ENCODE data around the gene CRYAB. TPM values are rescaled to one million over a fixed set of nuclear protein-coding genes. Genes with fewer than 3 reads are reported as not detected.

The CRYAB gene
- total and polyA plus RNA-seq, 4 experiments from 2014 or later = not detected

- Histone ChIP-seq H3K36me3 (ENCODE audit: insufficient read depth, low read length) (no peaks in the 10 kb centered on the region), H3K9me3 (ENCODE audit: control insufficient read depth in 1 of 2, low read length in 2 of 2) (no peaks in the 10 kb centered on the region), H3K27ac (ENCODE audit: low read depth, low read length) (no peak overlapping the region), H3K27me3 (ENCODE audit: insufficient read depth, low read length) (peaks cover 5% of the 10 kb centered on the region), H3K4me3 (ENCODE audit: low read length in 2 of 2) (no peak overlapping the region), H3K4me1 (ENCODE audit: insufficient read depth, low read length) (no peaks in the 10 kb centered on the region)
- Mint-ChIP-seq H3K4me1 (no peaks in the 10 kb centered on the region), H3K9me3 (no peaks in the 10 kb centered on the region), H3K27me3 (peaks cover 27 to 38% of the 10 kb centered on the region in 2 donors), H3K27ac (no peak overlapping the region), H3K4me3 (no peak overlapping the region), H3K36me3 (no peaks in the 10 kb centered on the region)
- ChIA-PET CTCF (ENCODE audit: partially characterized antibody) (interaction anchor here (1.0 kb wide), 1 partner anchor 9 kb away, joined by 5 read pairs; no protein-coding TSS in a partner anchor), POLR2A (ENCODE audit: partially characterized antibody) (interaction anchor here (1.7 kb wide), 1 partner anchor 9 kb away, joined by 5 read pairs; no protein-coding TSS in a partner anchor)
- intact Hi-C loops (cut with micrococcal nuclease) = no loop called here
- DNase-seq = no peak
These were observed 6.2 kb upstream of the CRYAB start for GRCh38 chr11:111917788-111918187.

DNA sequence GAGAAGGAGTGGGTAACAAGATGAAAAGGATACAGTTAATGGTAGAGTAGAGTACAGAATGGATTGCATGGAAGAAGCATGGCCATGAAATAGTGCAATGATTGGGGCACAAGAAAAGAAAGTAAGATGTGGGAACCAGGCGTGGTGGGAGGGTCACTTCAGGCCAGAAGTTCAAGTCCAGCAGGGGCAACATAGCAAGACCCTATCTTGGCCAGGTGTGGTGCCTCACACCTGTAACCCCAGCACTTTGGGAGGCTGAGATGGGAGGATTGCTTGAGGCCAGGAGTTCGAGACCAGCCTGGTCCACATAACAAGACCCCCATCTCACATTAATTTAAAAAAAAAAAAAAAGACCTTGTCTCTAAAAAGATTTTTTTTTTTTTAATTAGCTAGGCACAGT, 5.7 kb upstream of the CRYAB start:
- Histone ChIP-seq H3K9me3 (ENCODE audit: control insufficient read depth in 1 of 2, low read length in 2 of 2) (no peaks in the 10 kb centered on the region), H3K36me3 (ENCODE audit: insufficient read depth, low read length) (no peaks in the 10 kb centered on the region), H3K4me3 (ENCODE audit: low read length in 2 of 2) (no peak overlapping the region), H3K27me3 (ENCODE audit: insufficient read depth, low read length) (peaks cover 5% of the 10 kb centered on the region), H3K4me1 (ENCODE audit: insufficient read depth, low read length) (no peaks in the 10 kb centered on the region), H3K27ac (ENCODE audit: low read depth, low read length) (no peak overlapping the region)
- Mint-ChIP-seq H3K9me3 (no peaks in the 10 kb centered on the region), H3K27ac (peak overlapping the region in 1 of 7 donors; percentile 3), H3K36me3 (no peaks in the 10 kb centered on the region), H3K27me3 (peaks cover 28 to 39% of the 10 kb centered on the region in 2 donors), H3K4me1 (no peaks in the 10 kb centered on the region), H3K4me3 (no peak overlapping the region)
- DNase-seq = no peak
- intact Hi-C loops (cut with micrococcal nuclease) = no loop called here
- POLR2A ChIA-PET (ENCODE audit: partially characterized antibody) = interaction anchor here (1.7 kb wide), 1 partner anchor 9 kb away, joined by 5 read pairs; no protein-coding TSS in a partner anchor
- CTCF ChIA-PET (ENCODE audit: partially characterized antibody) = interaction anchor here (1.0 kb wide), 1 partner anchor 9 kb away, joined by 5 read pairs; no protein-coding TSS in a partner anchor

- POLR2A ChIA-PET (ENCODE audit: partially characterized antibody) = no interaction called here
- CTCF ChIA-PET (ENCODE audit: partially characterized antibody) = no interaction called here
- H3K27ac Mint-ChIP-seq = no peak overlapping the region
These were observed 5.2 kb upstream of the CRYAB start for GRCh38 chr11:111916768-111917167.

DNA sequence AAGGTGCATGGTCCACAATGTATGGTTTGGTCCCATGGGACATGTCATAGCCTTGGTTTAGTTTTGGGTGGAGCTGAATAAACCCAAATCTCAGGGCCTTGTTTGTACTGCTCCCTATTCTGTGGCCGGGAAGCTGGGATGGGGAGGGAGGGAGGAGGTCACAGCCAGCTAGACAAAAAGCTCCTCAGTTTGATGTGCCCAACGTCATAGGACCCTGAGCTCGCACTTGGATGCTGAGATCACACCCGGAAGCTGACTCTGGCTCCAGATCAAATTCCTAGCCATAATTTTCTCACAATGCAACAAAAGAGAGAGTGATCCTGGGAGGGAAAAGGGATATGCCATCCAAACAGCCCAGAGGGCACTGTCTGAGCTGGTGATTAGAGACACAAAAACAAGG, 2.4 kb upstream of the CRYAB start:
- H3K27ac Mint-ChIP-seq = no peak overlapping the region
- no peaks in the 10 kb centered on the region for H3K9me3 Mint-ChIP-seq
- intact Hi-C loops (cut with micrococcal nuclease) = no loop called here
- no peaks in the 10 kb centered on the region for H3K4me1 ChIP-seq (ENCODE audit: insufficient read depth, low read length)
- no peaks in the 10 kb centered on the region for H3K36me3 ChIP-seq (ENCODE audit: insufficient read depth, low read length)
- H3K4me3 ChIP-seq (ENCODE audit: low read length in 2 of 2) = no peak overlapping the region
- H3K9me3 ChIP-seq (ENCODE audit: control insufficient read depth in 1 of 2, low read length in 2 of 2) = no peaks in the 10 kb centered on the region
- peaks cover 35 to 52% of the 10 kb centered on the region in 2 donors for H3K27me3 Mint-ChIP-seq
- no peaks in the 10 kb centered on the region for H3K36me3 Mint-ChIP-seq
- H3K27me3 ChIP-seq (ENCODE audit: insufficient read depth, low read length) = peaks cover 5% of the 10 kb centered on the region
- ChIA-PET CTCF (ENCODE audit: partially characterized antibody) (no interaction called here), POLR2A (ENCODE audit: partially characterized antibody) (no interaction called here)
- no peak overlapping the region for H3K4me3 Mint-ChIP-seq
- DNase-seq = no peak
- H3K4me1 Mint-ChIP-seq = peaks cover 0 to 4% (median 0%) of the 10 kb centered on the region in 4 donors
- H3K27ac ChIP-seq (ENCODE audit: low read depth, low read length) = no peak overlapping the region

More at GRCh38 chr11:111916768-111917167, 5.2 kb upstream of the CRYAB start:
- Mint-ChIP-seq H3K36me3 (no peaks in the 10 kb centered on the region), H3K9me3 (no peaks in the 10 kb centered on the region), H3K4me1 (peaks cover 0 to 4% (median 0%) of the 10 kb centered on the region in 4 donors), H3K27me3 (peaks cover 32 to 43% of the 10 kb centered on the region in 2 donors), H3K4me3 (no peak overlapping the region)
- intact Hi-C loops (cut with micrococcal nuclease) = no loop called here
- Histone ChIP-seq H3K27me3 (ENCODE audit: insufficient read depth, low read length) (peaks cover 5% of the 10 kb centered on the region), H3K4me3 (ENCODE audit: low read length in 2 of 2) (no peak overlapping the region), H3K4me1 (ENCODE audit: insufficient read depth, low read length) (no peaks in the 10 kb centered on the region), H3K9me3 (ENCODE audit: control insufficient read depth in 1 of 2, low read length in 2 of 2) (no peaks in the 10 kb centered on the region), H3K27ac (ENCODE audit: low read depth, low read length) (no peak overlapping the region), H3K36me3 (ENCODE audit: insufficient read depth, low read length) (no peaks in the 10 kb centered on the region)
- no peak for DNase-seq

DNA sequence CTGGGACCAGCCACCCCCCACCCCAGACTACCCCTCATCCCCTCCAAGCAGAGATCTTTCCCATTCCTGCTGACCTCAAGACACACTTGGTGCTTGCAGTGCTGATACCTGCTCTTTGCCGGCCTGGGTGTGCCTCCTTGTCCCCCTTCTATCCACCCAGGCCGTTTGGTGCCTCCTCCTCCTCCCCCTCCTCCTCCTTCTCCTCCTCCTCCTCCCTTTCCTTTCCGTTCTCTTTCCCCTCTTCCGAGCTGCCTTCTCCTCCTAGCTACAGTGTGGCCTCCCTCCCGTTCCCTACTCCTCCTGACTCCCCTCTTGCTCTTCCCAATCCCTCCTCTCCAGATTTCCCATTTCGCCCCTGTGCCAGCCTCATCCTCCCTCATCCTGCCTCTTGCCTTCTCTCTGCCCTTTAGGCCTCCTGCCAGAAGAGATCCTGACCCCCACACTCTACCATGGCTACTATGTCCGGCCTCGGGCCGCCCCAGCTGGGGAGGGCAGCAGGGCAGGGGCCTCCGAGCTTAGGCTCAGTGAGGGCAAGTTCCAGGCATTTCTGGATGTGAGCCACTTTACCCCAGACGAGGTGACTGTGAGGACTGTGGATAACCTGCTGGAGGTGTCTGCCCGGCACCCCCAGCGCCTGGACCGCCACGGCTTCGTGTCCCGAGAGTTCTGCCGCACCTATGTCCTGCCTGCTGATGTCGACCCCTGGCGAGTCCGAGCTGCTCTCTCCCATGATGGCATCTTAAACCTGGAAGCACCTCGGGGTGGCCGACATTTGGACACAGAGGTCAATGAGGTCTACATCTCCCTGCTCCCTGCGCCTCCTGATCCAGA, 1.7 kb upstream of the CRYAB start:
- H3K9me3 Mint-ChIP-seq = no peaks in the 10 kb centered on the region
- Histone ChIP-seq H3K36me3 (ENCODE audit: insufficient read depth, low read length) (no peaks in the 10 kb centered on the region), H3K27ac (ENCODE audit: low read depth, low read length) (no peak overlapping the region), H3K4me3 (ENCODE audit: low read length in 2 of 2) (no peak overlapping the region), H3K9me3 (ENCODE audit: control insufficient read depth in 1 of 2, low read length in 2 of 2) (no peaks in the 10 kb centered on the region), H3K4me1 (ENCODE audit: insufficient read depth, low read length) (no peaks in the 10 kb centered on the region), H3K27me3 (ENCODE audit: insufficient read depth, low read length) (peaks cover 5% of the 10 kb centered on the region)
- CTCF ChIA-PET (ENCODE audit: partially characterized antibody) = no interaction called here
- H3K4me3 Mint-ChIP-seq = no peak overlapping the region
- H3K36me3 Mint-ChIP-seq = no peaks in the 10 kb centered on the region
- H3K27me3 Mint-ChIP-seq = peaks cover 35 to 51% of the 10 kb centered on the region in 2 donors
- H3K4me1 Mint-ChIP-seq = peaks cover 0 to 4% (median 0%) of the 10 kb centered on the region in 4 donors
- H3K27ac Mint-ChIP-seq = no peak overlapping the region
- POLR2A ChIA-PET (ENCODE audit: partially characterized antibody) = no interaction called here
- DNase-seq = no peak
- intact Hi-C loops (cut with micrococcal nuclease) = no loop called here

DNA sequence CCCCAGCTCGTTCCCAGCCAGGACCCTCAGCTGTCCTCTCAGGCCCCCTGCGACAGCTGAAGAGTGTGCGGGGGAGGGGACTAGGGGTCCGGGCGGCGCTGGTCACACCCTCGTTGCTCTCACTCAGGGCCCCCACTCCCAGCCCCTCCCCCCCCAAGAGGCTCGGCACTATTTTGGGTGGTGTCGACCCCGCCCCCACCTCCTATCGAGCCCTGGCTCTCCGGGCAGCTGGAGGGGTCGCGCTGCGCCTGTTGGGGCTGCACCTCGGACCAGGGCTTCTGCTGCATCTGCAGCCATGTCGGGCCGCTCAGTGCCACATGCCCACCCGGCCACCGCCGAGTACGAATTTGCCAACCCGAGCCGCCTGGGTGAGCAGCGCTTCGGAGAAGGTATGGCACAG, 965 bp upstream of the CRYAB start, which contains the start of gene HSPB2:
Gene HSPB2, plus strand, starts transcription at position 200 of the 400 bp plus-strand sequence. Its CDS starts 96 bp downstream, at position 296.
- H3K4me1 ChIP-seq (ENCODE audit: insufficient read depth, low read length) = no peaks in the 10 kb centered on the region
- Mint-ChIP-seq H3K4me1 (peaks cover 0 to 4% (median 0%) of the 10 kb centered on the region in 4 donors), H3K27me3 (peaks cover 35 to 47% of the 10 kb centered on the region in 2 donors), H3K9me3 (no peaks in the 10 kb centered on the region), H3K4me3 (no peak within 1 kb of the TSS), H3K27ac (peak within 1 kb of the TSS in 1 of 7 donors; percentile 31), H3K36me3 (no peaks in the 10 kb centered on the region)
- intact Hi-C loops (cut with micrococcal nuclease) = no loop called here
- CTCF ChIA-PET (ENCODE audit: partially characterized antibody) = no interaction called here
- H3K27me3 ChIP-seq (ENCODE audit: insufficient read depth, low read length) = peaks cover 5% of the 10 kb centered on the region
- no peak within 1 kb of the TSS for H3K27ac ChIP-seq (ENCODE audit: low read depth, low read length)
- POLR2A ChIA-PET (ENCODE audit: partially characterized antibody) = no interaction called here
- no peaks in the 10 kb centered on the region for H3K36me3 ChIP-seq (ENCODE audit: insufficient read depth, low read length)
- no peaks in the 10 kb centered on the region for H3K9me3 ChIP-seq (ENCODE audit: control insufficient read depth in 1 of 2, low read length in 2 of 2)
- no peak for DNase-seq
- no peak within 1 kb of the TSS for H3K4me3 ChIP-seq (ENCODE audit: low read length in 2 of 2)

DNA sequence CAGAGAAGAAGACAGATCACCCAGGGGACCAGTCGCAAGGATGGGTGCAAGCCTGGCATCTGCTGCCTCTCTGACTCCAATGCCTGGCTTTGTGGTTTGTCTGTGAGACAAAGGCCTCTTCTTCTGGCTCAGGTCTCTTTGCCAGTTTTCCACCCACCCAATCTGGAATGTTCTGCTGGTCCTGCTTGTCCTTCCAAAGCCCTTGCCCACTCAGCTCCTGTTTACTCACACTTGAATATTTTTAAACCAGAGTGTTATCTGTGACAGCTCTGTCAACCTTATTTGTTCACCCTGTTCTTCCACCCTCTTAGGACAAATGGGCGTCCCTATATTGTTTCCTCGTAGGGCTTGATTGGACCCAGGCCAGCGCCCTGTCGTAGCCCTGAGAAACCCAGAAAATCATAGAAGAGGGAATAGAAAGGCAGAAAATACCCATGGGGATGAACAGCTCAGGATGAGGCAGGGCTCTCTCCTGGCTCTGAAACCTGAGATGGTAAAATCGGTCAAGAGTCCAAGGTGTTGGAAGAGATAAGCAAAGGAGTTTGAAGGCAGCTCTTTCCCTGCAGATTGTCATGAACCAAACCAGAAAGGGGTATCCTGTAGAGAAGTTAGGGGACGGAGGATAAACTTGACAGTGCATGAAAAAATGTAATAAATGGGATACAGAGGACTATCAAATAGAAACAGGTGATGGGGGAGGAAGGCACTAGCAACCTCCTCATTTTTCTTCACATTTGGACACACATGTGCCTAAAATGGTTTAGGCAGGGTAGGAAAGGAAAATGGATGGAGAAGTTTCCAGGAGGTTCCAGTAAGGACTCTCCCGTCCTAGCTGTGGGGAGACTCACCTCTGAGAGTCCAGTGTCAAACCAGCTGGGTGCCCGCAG, 651 bp downstream of the CRYAB start:
- Mint-ChIP-seq H3K36me3 (no peaks in the 10 kb centered on the region), H3K4me3 (peak overlapping the region in 1 of 8 donors; percentile 60), H3K27ac (peak overlapping the region in 1 of 7 donors; percentile 23), H3K9me3 (no peaks in the 10 kb centered on the region), H3K27me3 (peaks cover 29 to 34% of the 10 kb centered on the region in 2 donors), H3K4me1 (peaks cover 0 to 4% (median 0%) of the 10 kb centered on the region in 4 donors)
- peaks cover 5% of the 10 kb centered on the region for H3K27me3 ChIP-seq (ENCODE audit: insufficient read depth, low read length)
- DNase-seq = no peak
- no peaks in the 10 kb centered on the region for H3K9me3 ChIP-seq (ENCODE audit: control insufficient read depth in 1 of 2, low read length in 2 of 2)
- no peaks in the 10 kb centered on the region for H3K36me3 ChIP-seq (ENCODE audit: insufficient read depth, low read length)
- POLR2A ChIA-PET (ENCODE audit: partially characterized antibody) = no interaction called here
- CTCF ChIA-PET (ENCODE audit: partially characterized antibody) = interaction anchor here (1.8 kb wide), 1 partner anchor 69 kb away, joined by 4 read pairs; no protein-coding TSS in a partner anchor
- intact Hi-C loops (cut with micrococcal nuclease) = no loop called here
- no peak overlapping the region for H3K4me3 ChIP-seq (ENCODE audit: low read length in 2 of 2)
- no peaks in the 10 kb centered on the region for H3K4me1 ChIP-seq (ENCODE audit: insufficient read depth, low read length)
- no peak overlapping the region for H3K27ac ChIP-seq (ENCODE audit: low read depth, low read length)

All from CD4-positive, alpha-beta memory T cell (primary cell).